Medulla oblongata (tissue), 1 donor: ENCODE measurements around the gene GSG1L2.
"Not testable (repeated sequence)": the region's sequence is repeated elsewhere in the genome, so short reads cannot be mapped to it uniquely, and the experiment has no call there.

Experiments
- DNase-seq: peaks from one replicate; pipeline ENCODE4 v3.0.0-alpha.2; 2015; ENCODE audit errors: extremely low spot score

Gene GSG1L2

DNA sequence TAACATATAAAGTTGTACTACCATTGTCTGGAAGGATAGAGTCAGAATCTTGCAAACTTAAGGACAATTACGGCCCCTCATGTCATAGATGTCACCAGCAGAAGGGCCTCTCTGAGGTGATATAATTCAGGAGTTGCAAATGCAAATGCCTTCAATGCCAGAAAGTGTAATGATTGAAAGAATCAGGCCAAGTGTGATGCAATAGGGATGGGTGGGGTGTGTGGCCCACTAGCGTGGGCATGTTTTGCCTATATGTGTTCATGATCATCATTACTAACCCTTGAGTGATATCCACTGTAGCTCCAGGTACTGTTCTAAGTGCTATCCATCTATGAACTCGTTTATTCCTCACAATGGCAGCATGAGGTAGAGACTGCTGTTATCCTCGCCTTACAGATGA is 31.6 kb downstream of the GSG1L2 start:
- no peak for DNase-seq

DNA sequence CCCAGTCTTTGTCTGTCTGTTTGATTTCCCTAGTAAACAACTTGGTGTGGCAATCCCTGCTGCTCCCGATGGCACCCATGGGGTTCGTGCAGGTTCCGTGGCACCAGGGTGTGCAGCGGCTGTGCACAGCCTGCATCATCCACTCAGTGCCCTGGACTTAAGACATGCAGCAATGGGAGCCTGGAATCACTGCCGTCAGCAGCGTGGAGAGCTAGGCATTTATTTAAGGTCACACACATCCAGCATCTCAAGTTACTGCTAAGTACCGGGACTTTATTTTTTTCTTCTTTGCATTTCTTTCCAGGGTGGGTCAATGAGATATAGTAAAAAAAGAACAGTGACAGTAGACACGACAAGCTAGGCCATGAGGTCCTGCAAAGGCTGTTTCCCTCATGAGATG is 33.3 kb downstream of the GSG1L2 start:
- DNase-seq, result no peak

DNA sequence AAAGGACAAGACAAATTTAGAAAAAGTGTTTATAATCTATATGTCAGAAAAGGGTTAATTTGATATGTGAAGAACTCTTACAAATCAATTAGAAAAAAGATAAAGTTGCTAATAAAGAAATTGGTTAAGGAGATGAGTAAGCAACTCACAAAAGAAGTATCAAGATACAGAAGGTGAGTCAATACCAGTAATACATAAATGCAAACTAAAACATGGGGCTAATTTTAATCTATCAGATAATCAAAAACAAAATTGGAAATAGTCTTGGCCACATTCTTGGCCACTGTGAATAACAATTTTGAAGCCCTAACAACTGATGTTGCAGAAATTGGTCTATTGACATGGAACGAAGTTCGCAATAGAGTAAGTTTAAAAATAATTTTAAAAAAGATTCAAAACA is 37.3 kb downstream of the GSG1L2 start:
- no peak for DNase-seq

DNA sequence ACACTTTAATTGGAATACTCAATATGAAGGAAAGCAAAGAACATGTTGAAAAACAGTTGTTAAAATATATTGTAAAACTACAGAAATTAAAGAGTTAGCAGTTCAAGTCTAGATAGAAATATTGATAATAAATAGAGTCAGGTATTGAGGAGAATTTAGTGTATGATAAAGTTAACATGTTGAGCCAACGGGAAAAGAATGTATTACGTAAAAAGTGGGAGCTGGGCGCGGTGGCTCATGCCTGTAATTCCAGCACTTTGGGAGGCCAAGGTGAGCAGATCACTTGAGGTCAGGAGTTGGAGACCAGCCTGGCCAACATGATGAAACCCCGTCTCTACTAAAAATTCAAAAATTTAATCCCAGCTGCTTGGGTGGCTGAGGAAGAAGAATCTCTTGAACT is 38.4 kb downstream of the GSG1L2 start:
- not testable (repeated sequence) for DNase-seq

DNA sequence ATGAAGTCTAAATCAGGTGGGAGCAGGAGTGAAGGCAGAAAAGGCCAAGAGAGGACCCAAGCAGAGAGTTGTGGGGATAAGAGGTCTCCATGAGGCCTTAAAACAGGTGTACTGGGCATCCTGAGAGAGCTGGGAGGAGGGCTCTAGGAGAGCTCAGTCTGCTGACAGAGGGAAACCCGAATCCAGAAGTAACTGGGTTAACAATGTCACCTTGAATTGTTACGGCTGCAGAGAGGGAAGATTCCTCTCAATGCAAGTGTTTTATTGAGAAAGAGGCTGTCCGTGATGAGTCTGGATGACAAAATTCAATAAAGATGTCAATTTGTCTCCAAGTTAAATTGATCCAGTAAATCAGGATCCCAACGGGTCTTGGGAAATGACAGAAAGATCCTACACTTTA is 38.8 kb downstream of the GSG1L2 start:
- no peak for DNase-seq

DNA sequence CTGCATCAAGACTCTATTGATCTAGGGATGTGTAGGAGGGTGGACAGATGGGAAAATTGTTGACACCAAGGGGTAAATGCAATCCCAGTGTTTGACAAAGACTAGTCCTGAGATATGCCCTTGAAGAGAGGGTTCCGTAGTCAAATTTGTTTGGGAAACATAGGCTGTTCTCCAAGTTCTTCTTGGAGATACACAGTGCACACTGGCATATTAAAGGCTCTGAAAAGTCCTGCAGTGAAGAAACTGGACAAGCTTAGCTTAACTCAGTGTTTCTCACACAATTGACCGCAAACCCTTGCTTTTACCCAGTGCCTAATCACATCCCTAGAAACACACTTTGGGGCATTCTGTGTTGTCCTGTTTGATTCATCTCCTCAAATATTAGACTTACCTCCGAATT is 41.3 kb downstream of the GSG1L2 start:
- no peak for DNase-seq

DNA sequence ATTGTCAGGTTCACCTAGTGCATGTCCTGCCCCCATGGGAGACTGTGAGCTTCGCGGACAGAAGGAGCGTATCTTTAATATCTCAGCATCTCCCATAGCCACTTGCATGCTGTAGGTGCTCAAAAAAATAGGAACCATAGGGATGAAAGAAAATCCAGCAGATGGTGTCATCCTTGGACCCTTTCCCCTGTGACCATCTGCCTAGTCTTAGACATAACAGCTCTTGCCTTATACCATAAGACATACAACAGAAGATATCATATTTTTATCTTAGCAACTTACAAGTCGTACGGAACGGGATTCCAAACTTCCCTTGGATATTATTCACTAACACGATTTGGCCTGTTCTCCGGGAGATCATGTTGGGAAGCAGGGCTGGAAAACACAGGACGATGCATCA is 45.0 kb downstream of the GSG1L2 start:
- no peak for DNase-seq

DNA sequence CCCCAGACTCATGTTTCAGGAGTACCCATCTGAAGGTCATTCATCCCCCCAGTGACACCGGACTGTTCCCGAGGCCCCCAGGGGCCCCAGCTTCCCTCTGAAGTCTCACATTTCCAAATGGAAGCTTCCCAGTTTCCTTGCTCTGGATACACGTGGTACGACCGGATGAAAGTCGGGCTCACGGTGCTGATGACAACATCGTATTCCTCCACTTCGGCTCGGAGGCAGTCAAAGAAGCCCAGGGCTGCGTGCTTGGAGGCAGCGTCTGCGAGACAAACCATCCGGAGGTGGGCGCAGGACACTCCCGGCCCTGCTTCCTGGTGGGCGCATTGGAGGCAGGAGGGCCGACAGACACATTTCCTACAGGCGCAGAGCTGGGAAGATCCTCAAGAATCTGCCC is 49.2 kb downstream of the GSG1L2 start:
- DNase-seq, result no peak

DNA sequence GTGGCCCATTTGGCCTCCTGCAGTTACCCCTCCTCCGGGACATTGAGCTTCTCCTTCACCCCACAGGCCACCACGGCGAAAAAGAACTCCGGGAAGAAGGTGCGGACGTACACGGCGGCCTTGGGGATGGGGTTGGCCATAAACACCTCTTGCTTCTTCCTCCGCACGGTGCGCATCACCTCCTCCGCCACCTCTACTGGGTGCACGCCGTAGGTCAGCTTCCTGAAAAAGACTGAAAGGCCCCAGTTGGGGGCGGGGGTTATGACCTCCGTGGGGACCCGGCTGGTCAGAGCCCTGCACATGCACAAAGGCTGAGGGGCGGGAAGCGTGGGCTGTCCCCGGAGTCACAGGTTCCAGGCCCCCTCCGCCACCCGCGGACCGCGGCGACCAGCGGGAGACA is 50.4 kb downstream of the GSG1L2 start:
- no peak for DNase-seq

DNA sequence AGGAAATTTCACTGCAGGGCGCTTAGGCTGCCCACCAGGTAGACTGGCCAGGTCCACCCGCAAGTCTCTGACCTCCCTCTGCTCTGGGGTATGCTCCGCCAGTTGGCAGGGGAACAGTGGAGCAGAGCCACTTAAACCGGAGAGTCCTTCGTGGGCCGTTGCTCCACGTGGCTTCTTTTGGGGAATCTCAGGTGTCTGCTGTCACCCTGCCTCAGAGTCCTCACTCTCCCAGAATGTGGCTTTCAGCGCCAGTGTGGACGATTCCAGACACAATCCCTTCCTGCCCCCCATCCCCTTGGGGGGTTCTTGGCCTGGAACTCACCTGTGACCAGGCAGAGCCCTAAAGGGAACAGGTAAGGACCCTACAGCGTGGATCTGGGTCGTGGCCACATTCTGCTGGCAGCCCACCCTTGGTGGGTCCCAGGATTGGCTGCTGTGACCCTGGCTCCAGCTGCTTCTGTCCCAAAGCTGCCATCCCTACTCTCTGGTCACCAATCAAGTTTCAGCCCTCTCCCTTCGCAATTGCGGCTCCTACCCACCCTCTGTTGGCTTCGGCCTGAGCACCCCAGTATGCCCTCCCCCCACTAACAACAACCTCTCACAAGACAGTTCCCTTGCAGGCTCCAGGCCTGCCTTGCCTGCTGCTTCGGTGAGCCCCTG is 52.7 kb downstream of the GSG1L2 start:
- DNase-seq, result no peak

DNA sequence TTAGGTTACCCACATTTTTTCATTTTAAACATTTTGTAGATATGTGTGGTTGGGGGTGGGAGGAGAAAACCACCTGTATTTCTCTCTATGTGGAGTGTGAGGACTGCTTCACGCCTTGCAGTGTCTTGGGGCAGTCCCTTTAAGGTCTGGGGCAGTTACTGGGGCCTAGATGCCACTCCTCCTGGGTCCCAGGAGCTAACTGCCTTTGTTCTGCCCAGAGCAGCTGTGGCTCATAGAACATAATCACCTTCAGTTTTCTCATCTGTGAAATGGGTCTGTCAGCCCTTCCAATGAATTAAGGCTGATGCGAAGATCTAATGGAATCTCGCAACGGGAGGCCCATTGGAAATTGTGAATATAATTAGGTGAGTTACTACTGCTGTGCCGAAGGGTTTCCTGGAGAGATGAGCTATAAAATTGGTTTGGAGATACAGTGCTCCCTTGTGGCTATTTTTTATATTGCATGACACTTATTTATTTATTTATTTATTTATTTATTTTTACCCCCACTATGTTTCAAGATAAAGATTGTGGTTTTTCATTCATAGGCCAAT is 53.4 kb downstream of the GSG1L2 start:
- DNase-seq, result peak; percentile 23

DNA sequence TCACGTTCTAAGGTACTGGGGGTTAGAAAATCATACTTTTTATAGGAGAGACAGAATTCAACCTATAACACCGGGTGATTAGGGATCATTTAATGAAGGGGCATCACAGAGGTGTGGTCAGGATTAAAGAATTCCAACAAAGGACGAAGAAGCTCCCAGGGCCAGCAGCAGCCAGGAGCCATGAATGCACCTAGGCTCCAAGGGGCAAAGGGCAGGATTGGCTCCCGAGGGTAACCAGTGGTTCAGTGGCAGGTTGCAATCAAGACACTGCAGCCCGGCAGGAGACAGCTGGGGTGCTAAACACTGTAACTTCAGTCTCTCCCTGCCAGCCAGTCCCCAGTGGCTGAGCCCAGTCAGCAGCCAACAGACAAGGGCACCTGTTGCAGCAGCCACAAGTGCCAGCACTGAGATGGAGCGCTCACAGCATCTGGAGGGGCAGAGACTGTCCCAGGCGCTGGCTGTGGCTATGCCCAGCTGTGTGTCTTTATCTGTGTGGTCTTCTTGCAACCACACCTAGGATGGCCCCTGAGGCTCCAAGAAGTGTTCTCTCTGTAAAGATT is 54.4 kb downstream of the GSG1L2 start:
- no peak for DNase-seq

DNA sequence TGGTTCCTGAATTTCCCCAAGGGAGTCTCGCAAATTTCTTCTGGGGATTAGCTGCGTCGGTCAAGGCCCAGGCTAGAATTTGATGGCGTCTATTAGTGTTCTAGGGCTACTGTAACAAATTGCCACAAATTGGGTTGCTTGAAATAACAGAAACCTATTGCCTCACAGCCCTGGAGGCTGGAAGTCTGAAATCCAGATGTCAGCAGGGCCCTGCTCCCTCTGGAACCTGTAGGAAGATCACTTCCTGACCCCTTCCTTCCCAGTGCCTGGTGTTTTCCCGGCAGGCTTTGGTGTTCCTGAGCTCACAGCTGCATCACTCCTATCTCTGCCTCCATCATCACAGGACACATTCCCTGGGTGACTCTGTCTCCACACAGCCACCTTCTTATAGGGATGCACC is 54.9 kb downstream of the GSG1L2 start:
- DNase-seq, result no peak

DNA sequence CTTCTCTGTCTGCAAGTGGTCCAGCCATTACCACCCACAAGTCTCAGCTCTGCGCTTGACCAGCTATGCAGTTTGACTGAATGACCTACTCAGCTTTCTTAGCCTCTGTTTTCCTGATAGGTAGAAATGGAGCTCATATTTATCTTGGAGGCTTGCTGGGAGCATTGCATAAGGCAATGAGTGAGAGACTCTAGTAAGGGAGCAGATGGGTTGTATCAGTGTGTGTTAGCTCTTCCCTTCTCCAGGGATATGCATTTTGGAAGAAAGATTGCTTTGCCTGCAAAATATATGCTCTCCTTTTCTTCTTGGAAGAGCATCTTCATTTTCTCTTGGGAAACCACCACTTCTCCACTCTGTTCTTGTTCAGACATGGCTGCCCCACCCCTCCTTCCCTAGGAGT is 56.6 kb downstream of the GSG1L2 start:
- DNase-seq, result no peak

DNA sequence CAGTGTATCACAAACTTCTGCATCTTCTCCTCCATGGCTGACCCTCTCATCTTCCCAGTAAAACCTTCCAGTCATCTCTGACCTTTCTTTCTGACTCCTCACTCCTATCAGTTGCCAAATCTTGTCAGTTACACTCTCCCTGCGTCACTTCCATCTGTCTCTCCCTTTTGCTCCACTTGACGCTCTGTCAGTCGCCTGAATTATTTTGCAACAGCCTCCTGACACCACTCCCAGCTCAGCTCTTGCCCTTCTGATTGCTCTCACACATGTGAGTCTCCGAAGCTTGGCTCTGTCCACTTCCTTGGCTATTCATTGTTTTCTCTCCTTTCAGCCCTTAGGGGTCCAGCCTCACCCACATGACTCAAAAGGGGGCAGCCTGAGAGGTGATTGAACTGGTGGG is 58.2 kb downstream of the GSG1L2 start:
- DNase-seq, result no peak

DNA sequence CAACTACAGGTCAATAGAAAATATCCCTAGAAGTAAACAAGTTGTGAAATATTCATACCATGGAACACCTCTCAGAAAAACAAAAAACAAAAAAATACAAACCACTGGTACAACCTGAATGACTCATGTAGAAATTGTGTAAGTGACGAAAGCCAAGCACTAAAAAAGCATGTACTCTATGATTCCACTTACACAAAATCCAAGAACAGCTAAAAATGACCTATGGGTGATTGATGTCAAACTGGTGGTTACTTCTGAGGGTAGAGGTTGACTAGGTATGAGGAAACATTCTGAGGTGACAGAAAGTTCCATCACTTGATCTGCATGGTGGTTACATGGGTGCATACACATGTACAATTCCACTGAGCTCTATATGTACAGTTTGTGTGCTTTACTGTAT is 61.6 kb downstream of the GSG1L2 start:
- DNase-seq, result no peak

DNA sequence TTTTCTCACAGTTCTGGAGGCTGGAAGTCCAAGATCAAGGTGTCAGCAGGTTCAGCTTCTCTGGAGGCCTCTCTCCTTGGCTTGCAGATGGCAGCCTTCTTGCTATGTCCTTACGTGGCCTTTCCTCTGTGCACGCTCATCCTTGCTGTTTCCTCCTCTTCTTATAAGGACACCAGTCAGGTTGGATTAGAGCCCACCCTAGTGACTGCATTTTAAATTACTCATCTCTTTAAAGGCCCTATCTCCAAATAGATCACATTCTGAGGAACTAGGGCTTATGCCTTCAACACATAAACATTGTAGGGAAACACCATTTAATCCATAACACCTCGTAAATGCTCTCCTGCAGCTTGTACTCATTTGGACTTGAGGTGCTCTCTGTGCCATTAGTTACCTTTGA is 66.8 kb downstream of the GSG1L2 start:
- DNase-seq, result no peak
